ENCODE measurements around the gene FGFR4. TPM values are rescaled to one million over a fixed set of nuclear protein-coding genes. Genes with fewer than 3 reads are reported as not detected.

Gene FGFR4
- total RNA-seq (2022; extraction: Qiagen RNA extraction; ENCODE audit: low read depth), result 10.3 to 26.0 TPM (median 25.5 TPM) in 5 replicates

GRCh38 chr5:177086654-177087397 lies at the start of gene FGFR4:
FGFR4 (plus strand) TSS chr5:177086915; CDS start chr5:177089603, 2,688 bp downstream.

GRCh38 chr5:177133096-177133852 lies 46.6 kb downstream of the FGFR4 start, which contains the start of gene NSD1:
NSD1 (plus strand) TSS chr5:177133773; CDS start chr5:177135104, 1,331 bp downstream.

Other genes starting within 250 kb of the FGFR4 start
- 0.09 TPM in 1 of 5 replicates, not detected in the others for gene HK3, start 187.6 kb upstream of the FGFR4 start, total RNA-seq (2022; extraction: Qiagen RNA extraction; ENCODE audit: low read depth)
- gene UIMC1, start 80.1 kb upstream of the FGFR4 start, total RNA-seq (2022; extraction: Qiagen RNA extraction; ENCODE audit: low read depth), result 41.3 to 46.6 TPM (median 45.0 TPM) in 5 replicates
- gene ZNF346, start 64.2 kb upstream of the FGFR4 start, total RNA-seq (2022; extraction: Qiagen RNA extraction; ENCODE audit: low read depth), result 8.9 to 12.5 TPM (median 11.9 TPM) in 5 replicates
- gene NSD1, start 46.9 kb downstream of the FGFR4 start, total RNA-seq (2022; extraction: Qiagen RNA extraction; ENCODE audit: low read depth), result 16.9 to 25.2 TPM (median 19.1 TPM) in 5 replicates
- gene RAB24, start 216.8 kb downstream of the FGFR4 start, total RNA-seq (2022; extraction: Qiagen RNA extraction; ENCODE audit: low read depth), result 17.8 to 29.4 TPM (median 27.5 TPM) in 5 replicates
- gene PRELID1, start 216.9 kb downstream of the FGFR4 start, total RNA-seq (2022; extraction: Qiagen RNA extraction; ENCODE audit: low read depth), result 252 to 395 TPM (median 363 TPM) in 5 replicates
- gene MXD3, start 225.0 kb downstream of the FGFR4 start, total RNA-seq (2022; extraction: Qiagen RNA extraction; ENCODE audit: low read depth), result 9.4 to 21.9 TPM (median 17.1 TPM) in 5 replicates